Skeletal muscle satellite cell (primary cell): ENCODE data around the gene SLC16A14. TPM values are rescaled to one million over a fixed set of nuclear protein-coding genes. Genes with fewer than 3 reads are reported as not detected.
A peak's percentile ranks its signal among the peaks of the same experiment; 100 is the strongest.
"Not testable (repeated sequence)": the region's sequence is repeated elsewhere in the genome, so short reads cannot be mapped to it uniquely, and the experiment has no call there.

Experiments
- H3K27me3 ChIP-seq: 2 replicates; pipeline ENCODE4 v1.7.0; 2013; ENCODE audit warnings: low read length; ENCODE audit not compliant: control insufficient read depth, insufficient read depth
- H3K36me3 ChIP-seq: 2 replicates; pipeline ENCODE4 v1.7.0; 2013; ENCODE audit warnings: mild to moderate bottlenecking, control low read depth, low read length; ENCODE audit not compliant: insufficient read depth
- H3K4me1 ChIP-seq: 2 replicates; pipeline ENCODE4 v1.7.0; 2013; ENCODE audit warnings: low read length; ENCODE audit not compliant: control insufficient read depth, insufficient read depth
- H3K4me2 ChIP-seq: 2 replicates; pipeline ENCODE4 v1.7.0; 2013; ENCODE audit warnings: mild to moderate bottlenecking, low read length
- H3K4me3 ChIP-seq: 2 replicates; pipeline ENCODE4 v1.7.0; 2013; ENCODE audit warnings: low read length
- H3K9ac ChIP-seq: 2 replicates; pipeline ENCODE4 v1.7.0; 2013; ENCODE audit warnings: mild to moderate bottlenecking, low read depth, low read length, moderate library complexity
- H3K9me3 ChIP-seq: replicated peaks from 2 replicates; pipeline ENCODE4 v1.7.0; 2013; ENCODE audit warnings: mild to moderate bottlenecking, control low read depth, low read length
- total RNA-seq: library from RNA; depleted of rRNA; stranded (reverse); fragments of >200 nt; gene quantifications from 2 replicates; pipeline ENCODE4 v1.2.3, GENCODE V29; 2012; rRNA removed

SLC16A14 gene
- under 0.01 TPM in 1 of 2 replicates, not detected in the other for total RNA-seq

GRCh38 chr2:230068651-230069055 is at the start of gene SLC16A14:
Gene SLC16A14, minus strand, starts transcription at chr2:230068924. Its CDS starts 9,572 bp downstream, at chr2:230059352.
- Histone ChIP-seq H3K4me2 (peak within 1 kb of the TSS; percentile 87), H3K36me3 (no peaks in the 10 kb centered on the region), H3K27me3 (peaks cover 8% of the 10 kb centered on the region), H3K4me1 (peaks cover 10% of the 10 kb centered on the region), H3K9ac (peak within 1 kb of the TSS; percentile 45), H3K4me3 (peak within 1 kb of the TSS; percentile 76), H3K9me3 (no peaks in the 10 kb centered on the region)

- no peak overlapping the region for H3K9ac ChIP-seq
- H3K9me3 ChIP-seq, result no peaks in the 10 kb centered on the region
- no peaks in the 10 kb centered on the region for H3K27me3 ChIP-seq
- no peaks in the 10 kb centered on the region for H3K4me1 ChIP-seq
- no peak overlapping the region for H3K4me3 ChIP-seq
- H3K4me2 ChIP-seq, result no peak overlapping the region
- H3K36me3 ChIP-seq, result no peaks in the 10 kb centered on the region
Observed at GRCh38 chr2:230106771-230107170, 38.0 kb upstream of the SLC16A14 start.

GRCh38 chr2:230101967-230102366 is 33.2 kb upstream of the SLC16A14 start:
- not testable (repeated sequence) for H3K9me3 ChIP-seq, H3K4me1 ChIP-seq, H3K27me3 ChIP-seq, H3K9ac ChIP-seq, H3K4me3 ChIP-seq, H3K4me2 ChIP-seq, H3K36me3 ChIP-seq

GRCh38 chr2:230097841-230098240 is 29.1 kb upstream of the SLC16A14 start:
- Histone ChIP-seq H3K36me3 (no peaks in the 10 kb centered on the region), H3K4me3 (no peak overlapping the region), H3K9ac (no peak overlapping the region), H3K27me3 (no peaks in the 10 kb centered on the region), H3K9me3 (no peaks in the 10 kb centered on the region), H3K4me2 (no peak overlapping the region), H3K4me1 (no peaks in the 10 kb centered on the region)

GRCh38 chr2:230097424-230097823 is 28.7 kb upstream of the SLC16A14 start:
- Histone ChIP-seq H3K27me3 (no peaks in the 10 kb centered on the region), H3K9ac (no peak overlapping the region), H3K4me3 (no peak overlapping the region), H3K9me3 (no peaks in the 10 kb centered on the region), H3K36me3 (no peaks in the 10 kb centered on the region), H3K4me1 (no peaks in the 10 kb centered on the region), H3K4me2 (no peak overlapping the region)

- Histone ChIP-seq H3K4me2 (no peak overlapping the region), H3K9ac (no peak overlapping the region), H3K4me3 (no peak overlapping the region), H3K36me3 (no peaks in the 10 kb centered on the region), H3K27me3 (peaks cover 10% of the 10 kb centered on the region), H3K9me3 (no peaks in the 10 kb centered on the region), H3K4me1 (no peaks in the 10 kb centered on the region)
Observed at GRCh38 chr2:230090967-230091366, 22.2 kb upstream of the SLC16A14 start.

- H3K4me2 ChIP-seq, result no peak overlapping the region
- H3K9me3 ChIP-seq, result no peaks in the 10 kb centered on the region
- no peaks in the 10 kb centered on the region for H3K36me3 ChIP-seq
- no peak overlapping the region for H3K4me3 ChIP-seq
- H3K4me1 ChIP-seq, result no peaks in the 10 kb centered on the region
- peaks cover 9% of the 10 kb centered on the region for H3K27me3 ChIP-seq
- no peak overlapping the region for H3K9ac ChIP-seq
Observed at GRCh38 chr2:230085201-230085600, 16.5 kb upstream of the SLC16A14 start.

GRCh38 chr2:230077851-230078547 is 9.3 kb upstream of the SLC16A14 start:
- Histone ChIP-seq H3K4me3 (no peak overlapping the region), H3K9ac (no peak overlapping the region), H3K27me3 (no peaks in the 10 kb centered on the region), H3K4me2 (no peak overlapping the region), H3K36me3 (no peaks in the 10 kb centered on the region), H3K4me1 (no peaks in the 10 kb centered on the region), H3K9me3 (no peaks in the 10 kb centered on the region)

GRCh38 chr2:230076819-230077218 is 8.1 kb upstream of the SLC16A14 start:
- H3K27me3 ChIP-seq, result no peaks in the 10 kb centered on the region
- H3K4me2 ChIP-seq, result no peak overlapping the region
- no peaks in the 10 kb centered on the region for H3K36me3 ChIP-seq
- no peaks in the 10 kb centered on the region for H3K9me3 ChIP-seq
- no peaks in the 10 kb centered on the region for H3K4me1 ChIP-seq
- no peak overlapping the region for H3K4me3 ChIP-seq
- H3K9ac ChIP-seq, result no peak overlapping the region

- H3K4me3 ChIP-seq, result no peak overlapping the region
- H3K36me3 ChIP-seq, result no peaks in the 10 kb centered on the region
- H3K27me3 ChIP-seq, result peaks cover 2% of the 10 kb centered on the region
- H3K9ac ChIP-seq, result no peak overlapping the region
- no peaks in the 10 kb centered on the region for H3K9me3 ChIP-seq
- H3K4me1 ChIP-seq, result no peaks in the 10 kb centered on the region
- no peak overlapping the region for H3K4me2 ChIP-seq
Observed at GRCh38 chr2:230075988-230076631, 7.4 kb upstream of the SLC16A14 start.

- no peaks in the 10 kb centered on the region for H3K36me3 ChIP-seq
- peaks cover 5% of the 10 kb centered on the region for H3K27me3 ChIP-seq
- H3K9ac ChIP-seq, result no peak overlapping the region
- H3K4me3 ChIP-seq, result no peak overlapping the region
- H3K9me3 ChIP-seq, result no peaks in the 10 kb centered on the region
- no peak overlapping the region for H3K4me2 ChIP-seq
- peaks cover 10% of the 10 kb centered on the region for H3K4me1 ChIP-seq
Observed at GRCh38 chr2:230071421-230071820, 2.7 kb upstream of the SLC16A14 start.

- H3K9ac ChIP-seq, result no peak overlapping the region
- H3K9me3 ChIP-seq, result no peaks in the 10 kb centered on the region
- no peak overlapping the region for H3K4me3 ChIP-seq
- peaks cover 10% of the 10 kb centered on the region for H3K4me1 ChIP-seq
- no peak overlapping the region for H3K4me2 ChIP-seq
- H3K27me3 ChIP-seq, result peaks cover 5% of the 10 kb centered on the region
- H3K36me3 ChIP-seq, result no peaks in the 10 kb centered on the region
Observed at GRCh38 chr2:230069402-230069801, 678 bp upstream of the SLC16A14 start.
